ENCODE results near the gene KBTBD8. TPM values are rescaled to one million over a fixed set of nuclear protein-coding genes. Genes with fewer than 3 reads are reported as not detected.

The KBTBD8 gene
- total RNA-seq, 1 donor from 2014 or later, result 53.3 TPM

DNA sequence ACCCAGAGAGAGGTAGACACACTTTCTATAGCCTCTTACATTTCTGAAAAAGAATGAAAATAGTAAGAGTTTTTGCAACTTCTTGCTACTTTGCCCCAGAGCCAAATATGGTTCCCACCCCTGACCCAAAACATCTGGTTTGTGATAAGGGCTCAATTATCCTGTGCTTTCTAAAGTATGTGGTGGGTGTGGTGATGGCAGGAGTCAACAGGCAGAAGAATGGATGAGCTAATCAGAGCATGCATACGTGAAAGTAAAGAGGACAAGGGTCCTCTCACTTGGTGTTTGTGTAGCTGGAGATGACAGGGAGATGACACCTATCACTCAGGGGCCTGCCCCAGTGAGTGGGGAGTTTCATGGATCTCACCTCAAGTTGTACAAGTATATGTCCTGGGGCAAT, 19.1 kb downstream of the KBTBD8 start:
- POLR2A ChIA-PET, result interaction anchor here (2.5 to 4.9 kb wide), 2 partner anchors 19 to 30 kb away, joined by 18 to 28 read pairs; partner anchors contain the start of gene KBTBD8
- H3K36me3 Mint-ChIP-seq (ENCODE audit: low read depth), result peaks cover 14% of the 10 kb centered on the region
- H3K27me3 Mint-ChIP-seq, result no peaks in the 10 kb centered on the region
- DNase-seq (no peak), ATAC-seq (ENCODE audit: low read depth) (no peak)
- H3K9me3 Mint-ChIP-seq, result no peaks in the 10 kb centered on the region
- TF ChIP-seq, protein P1, sequence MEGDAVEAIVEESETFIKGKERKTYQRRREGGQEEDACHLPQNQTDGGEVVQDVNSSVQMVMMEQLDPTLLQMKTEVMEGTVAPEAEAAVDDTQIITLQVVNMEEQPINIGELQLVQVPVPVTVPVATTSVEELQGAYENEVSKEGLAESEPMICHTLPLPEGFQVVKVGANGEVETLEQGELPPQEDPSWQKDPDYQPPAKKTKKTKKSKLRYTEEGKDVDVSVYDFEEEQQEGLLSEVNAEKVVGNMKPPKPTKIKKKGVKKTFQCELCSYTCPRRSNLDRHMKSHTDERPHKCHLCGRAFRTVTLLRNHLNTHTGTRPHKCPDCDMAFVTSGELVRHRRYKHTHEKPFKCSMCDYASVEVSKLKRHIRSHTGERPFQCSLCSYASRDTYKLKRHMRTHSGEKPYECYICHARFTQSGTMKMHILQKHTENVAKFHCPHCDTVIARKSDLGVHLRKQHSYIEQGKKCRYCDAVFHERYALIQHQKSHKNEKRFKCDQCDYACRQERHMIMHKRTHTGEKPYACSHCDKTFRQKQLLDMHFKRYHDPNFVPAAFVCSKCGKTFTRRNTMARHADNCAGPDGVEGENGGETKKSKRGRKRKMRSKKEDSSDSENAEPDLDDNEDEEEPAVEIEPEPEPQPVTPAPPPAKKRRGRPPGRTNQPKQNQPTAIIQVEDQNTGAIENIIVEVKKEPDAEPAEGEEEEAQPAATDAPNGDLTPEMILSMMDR (IDR thresholded peaks at IDR 0.05), result no peak
- H3K4me1 Mint-ChIP-seq, result peaks cover 61% of the 10 kb centered on the region
- peak overlapping the region; percentile 66 for H3K4me3 Mint-ChIP-seq
- intact Hi-C loops (cut with micrococcal nuclease), result loop anchor here (2.0 kb wide), 1 partner anchor 32 kb away; no protein-coding TSS in a partner anchor
- CTCF ChIA-PET, result interaction anchor here (0.7 to 3.0 kb wide), 2 partner anchors 45 to 96 kb away, joined by 4 to 10 read pairs; no protein-coding TSS in a partner anchor
- H3K27ac Mint-ChIP-seq, result peak overlapping the region; percentile 84

GRCh38 chr3:67018105-67018788, 20.1 kb downstream of the KBTBD8 start:
- no peaks in the 10 kb centered on the region for H3K27me3 Mint-ChIP-seq
- ATAC-seq (ENCODE audit: low read depth), result peak; percentile 38

GRCh38 chr3:67018789-67019526, 20.9 kb downstream of the KBTBD8 start:
- peaks cover 49% of the 10 kb centered on the region for H3K4me1 Mint-ChIP-seq
- ChIA-PET CTCF (interaction anchor here (0.9 to 1.4 kb wide), 3 partner anchors 21 to 28 kb away, joined by 3 to 4 read pairs (median 3); partner anchors contain the start of gene KBTBD8), POLR2A (interaction anchor here (2.5 to 4.9 kb wide), 2 partner anchors 21 to 28 kb away, joined by 18 to 28 read pairs; partner anchors contain the start of gene KBTBD8)
- ATAC-seq (ENCODE audit: low read depth), result peak; percentile 71
- TF ChIP-seq, protein P1 (IDR thresholded peaks at IDR 0.05), result no peak
- DNase-seq, result no peak
- no peaks in the 10 kb centered on the region for H3K9me3 Mint-ChIP-seq
- peaks cover under 1% of the 10 kb centered on the region for H3K36me3 Mint-ChIP-seq (ENCODE audit: low read depth)
- H3K4me3 Mint-ChIP-seq, result peak overlapping the region; percentile 52
- H3K27me3 Mint-ChIP-seq, result no peaks in the 10 kb centered on the region
- peak overlapping the region; percentile 69 for H3K27ac Mint-ChIP-seq
- intact Hi-C loops (cut with micrococcal nuclease), result loop anchor here (2.0 kb wide), 1 partner anchor 14 kb away; no protein-coding TSS in a partner anchor

More at GRCh38 chr3:67018105-67018788, 20.1 kb downstream of the KBTBD8 start:
- TF ChIP-seq, protein P1 (IDR thresholded peaks at IDR 0.05), result no peak
- intact Hi-C loops (cut with micrococcal nuclease), result loop anchor here (2.0 kb wide), 1 partner anchor 15 kb away; no protein-coding TSS in a partner anchor
- Mint-ChIP-seq H3K9me3 (no peaks in the 10 kb centered on the region), H3K4me3 (peak overlapping the region; percentile 52), H3K36me3 (ENCODE audit: low read depth) (peaks cover 7% of the 10 kb centered on the region), H3K4me1 (peaks cover 55% of the 10 kb centered on the region), H3K27ac (peak overlapping the region; percentile 69)
- CTCF ChIA-PET, result interaction anchor here (1.4 to 3.0 kb wide), 2 partner anchors 20 to 46 kb away, joined by 3 to 10 read pairs; partner anchors contain the start of gene KBTBD8
- POLR2A ChIA-PET, result interaction anchor here (2.5 to 4.9 kb wide), 2 partner anchors 20 to 29 kb away, joined by 18 to 28 read pairs; partner anchors contain the start of gene KBTBD8
- DNase-seq, result no peak

DNA sequence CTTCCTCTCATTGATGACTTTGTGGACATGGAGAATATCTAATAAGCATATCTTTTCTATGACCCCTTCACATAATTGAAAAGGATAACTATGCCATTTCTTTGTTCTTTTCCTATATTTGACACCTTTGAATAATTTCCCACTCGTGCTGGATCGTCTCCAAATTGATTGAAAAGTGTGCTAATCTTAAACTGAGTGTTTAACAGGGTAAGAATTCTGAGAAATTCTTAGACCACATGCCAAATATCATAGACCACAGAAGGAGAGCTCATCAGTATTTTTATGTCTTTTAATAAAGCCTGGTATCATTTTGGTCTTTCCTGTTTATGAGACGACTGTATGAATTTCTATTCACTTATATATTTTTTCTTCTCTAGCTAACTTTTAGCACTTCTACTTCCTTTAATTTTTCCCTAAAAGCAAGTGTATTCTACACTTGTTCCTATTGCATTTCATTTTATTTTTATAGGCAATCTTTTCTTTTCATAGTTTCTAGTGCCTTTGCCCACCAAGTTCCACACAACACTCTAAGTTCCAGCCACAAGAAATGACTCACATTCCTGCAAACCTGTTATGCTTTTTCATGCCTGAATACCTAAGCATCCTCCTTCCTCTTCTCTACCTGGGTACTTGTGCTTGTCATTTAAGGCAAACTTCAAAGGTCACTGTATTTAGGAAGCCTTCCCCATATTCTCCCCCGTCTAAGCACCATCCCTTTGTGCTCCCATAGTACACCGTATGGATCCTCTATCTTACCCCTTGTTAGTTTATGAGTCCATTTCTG, 30.1 kb downstream of the KBTBD8 start:
- TF ChIP-seq, protein P1 (IDR thresholded peaks at IDR 0.05), result no peak
- DNase-seq (no peak), ATAC-seq (ENCODE audit: low read depth) (no peak)
- Mint-ChIP-seq H3K27ac (no peak overlapping the region), H3K4me3 (no peak overlapping the region), H3K9me3 (no peaks in the 10 kb centered on the region), H3K36me3 (ENCODE audit: low read depth) (no peaks in the 10 kb centered on the region), H3K27me3 (no peaks in the 10 kb centered on the region), H3K4me1 (peaks cover 22% of the 10 kb centered on the region)
- intact Hi-C loops (cut with micrococcal nuclease), result no loop called here
- CTCF ChIA-PET, result interaction anchor here (2.9 kb wide), 1 partner anchor 85 kb away, joined by 11 read pairs; no protein-coding TSS in a partner anchor
- POLR2A ChIA-PET, result no interaction called here

All from activated B cell treated with CpG ODN at 0.5 μM for 24 hours (primary cell).